RWPE1 (cell line): ENCODE measurements around the gene KIRREL3.

Source experiments
- CTCF ChIA-PET: fragments of 350-600 bp; sonication (Branson Sonifier 250); formaldehyde crosslinking; extraction: SDS; loops from one replicate; lab custom pipeline; 2021; lab: Yijun Ruan, JAX
- POLR2A ChIA-PET: fragments of 400-600 bp; formaldehyde crosslinking; extraction: SDS; loops from one replicate; lab custom pipeline; 2020; ENCODE audit warnings: antibody characterized with exemption; ENCODE audit not compliant: low non-redundant PET; lab: Yijun Ruan, JAX
- DNase-seq: peaks from one replicate; pipeline ENCODE4 v3.0.0; 2012; ENCODE audit warnings: low spot score
- H3K27ac ChIP-seq: fragments of 450-650 bp; 2 replicates; pipeline ENCODE4 v1.5.1; 2017
- CTCF ChIP-seq: fragments of 450-650 bp; conservative IDR thresholded peaks from 2 replicates; pipeline ENCODE4 v1.5.1; 2017; ENCODE audit warnings: low read depth, mild to moderate bottlenecking

The KIRREL3 gene

GRCh38 chr11:126510621-126511370, 489.8 kb downstream of the KIRREL3 start:
- TF ChIP-seq CTCF = no peak
- POLR2A ChIA-PET = no interaction called here
- no peak for DNase-seq
- H3K27ac ChIP-seq = no peak overlapping the region
- CTCF ChIA-PET = no interaction called here

- POLR2A ChIA-PET = no interaction called here
- CTCF ChIA-PET = no interaction called here
- no peak for DNase-seq
- no peak overlapping the region for H3K27ac ChIP-seq
- TF ChIP-seq CTCF = no peak
Measured at GRCh38 chr11:126507646-126508045, 492.9 kb downstream of the KIRREL3 start.

- TF ChIP-seq CTCF = no peak
- POLR2A ChIA-PET = no interaction called here
- CTCF ChIA-PET = no interaction called here
- no peak for DNase-seq
- H3K27ac ChIP-seq = no peak overlapping the region
Measured at GRCh38 chr11:126506789-126507188, 493.8 kb downstream of the KIRREL3 start.

DNA sequence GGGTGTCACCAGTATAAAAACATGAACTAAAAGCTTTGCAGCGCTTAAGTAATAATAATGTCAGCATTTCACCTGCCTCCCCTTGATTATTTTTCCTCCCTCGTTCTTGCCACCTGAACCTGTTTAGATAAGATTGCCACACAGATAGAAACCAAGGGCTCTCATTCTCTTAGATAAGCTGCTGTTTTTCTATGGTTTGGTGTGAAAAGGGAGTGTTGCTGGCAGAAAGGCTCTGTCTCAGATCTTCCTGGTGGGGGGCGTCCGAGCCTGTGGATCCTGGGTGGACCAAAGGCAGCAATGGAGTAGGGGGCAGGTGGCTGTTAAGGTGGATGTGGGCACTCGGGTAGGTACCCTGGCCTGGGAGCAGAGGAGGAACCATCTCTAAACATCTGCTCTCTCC, 497.6 kb downstream of the KIRREL3 start:
- ChIA-PET POLR2A (no interaction called here), CTCF (no interaction called here)
- no peak for DNase-seq
- H3K27ac ChIP-seq = no peak overlapping the region
- TF ChIP-seq CTCF = no peak

DNA sequence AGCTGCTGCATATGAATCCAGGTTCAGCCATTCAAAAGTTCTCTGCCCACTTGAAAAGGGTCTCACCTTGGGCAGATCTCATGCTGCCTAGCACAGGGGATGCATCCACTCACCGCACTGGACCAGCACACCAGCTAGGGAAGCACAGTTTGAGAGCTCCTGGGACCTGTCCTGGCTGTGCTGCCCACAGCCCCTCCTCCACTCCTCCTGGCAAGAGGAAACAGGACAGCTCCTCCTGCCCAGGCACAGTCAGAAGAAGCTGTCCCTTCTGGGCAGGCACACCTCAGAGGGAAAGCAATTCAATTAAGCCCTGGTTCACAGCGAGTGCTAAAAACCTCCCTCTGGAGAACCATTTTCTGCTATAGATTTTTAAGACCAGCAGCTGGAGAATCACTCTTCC, 498.4 kb downstream of the KIRREL3 start:
- no peak for TF ChIP-seq CTCF
- POLR2A ChIA-PET = no interaction called here
- DNase-seq = no peak
- CTCF ChIA-PET = no interaction called here
- H3K27ac ChIP-seq = no peak overlapping the region

GRCh38 chr11:126501641-126502040, 498.9 kb downstream of the KIRREL3 start:
- POLR2A ChIA-PET = no interaction called here

More at GRCh38 chr11:126501641-126502040, 498.9 kb downstream of the KIRREL3 start:
- H3K27ac ChIP-seq = no peak overlapping the region
- CTCF ChIA-PET = interaction anchor here (0.6 kb wide), 1 partner anchor 17 kb away, joined by 3 read pairs; no protein-coding TSS in a partner anchor
- no peak for DNase-seq
- TF ChIP-seq CTCF = no peak
